GM19238 (cell line): ENCODE data around the gene TK1.

ENCODE experiments used
- DNase-seq: peaks from one replicate; pipeline ENCODE4 v3.0.0; 2011; ENCODE audit warnings: low spot score; ENCODE audit not compliant: insufficient read length

The TK1 gene

DNA sequence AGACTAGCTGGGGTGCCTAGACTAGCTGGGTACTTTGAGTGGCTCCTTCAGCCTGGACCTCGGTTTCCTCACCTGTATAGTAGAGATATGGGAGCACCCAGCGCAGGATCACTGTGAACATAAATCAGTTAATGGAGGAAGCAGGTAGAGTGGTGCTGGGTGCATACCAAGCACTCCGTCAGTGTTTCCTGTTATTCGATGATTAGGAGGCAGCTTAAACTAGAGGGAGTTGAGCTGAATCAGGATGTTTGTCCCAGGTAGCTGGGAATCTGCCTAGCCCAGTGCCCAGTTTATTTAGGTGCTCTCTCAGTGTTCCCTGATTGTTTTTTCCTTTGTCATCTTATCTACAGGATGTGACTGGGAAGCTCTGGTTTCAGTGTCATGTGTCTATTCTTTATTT is 36.2 kb upstream of the TK1 start:
- DNase-seq = no peak

GRCh38 chr17:78219396-78220150 is 32.7 kb upstream of the TK1 start:
- no peak for DNase-seq

GRCh38 chr17:78214706-78215061 is 27.8 kb upstream of the TK1 start:
- no peak for DNase-seq

GRCh38 chr17:78214016-78214705 is 27.3 kb upstream of the TK1 start, which contains the start of gene BIRC5:
BIRC5 (plus strand) TSS chr17:78214253; CDS start chr17:78214317, 64 bp downstream.
- peak; percentile 96 for DNase-seq

DNA sequence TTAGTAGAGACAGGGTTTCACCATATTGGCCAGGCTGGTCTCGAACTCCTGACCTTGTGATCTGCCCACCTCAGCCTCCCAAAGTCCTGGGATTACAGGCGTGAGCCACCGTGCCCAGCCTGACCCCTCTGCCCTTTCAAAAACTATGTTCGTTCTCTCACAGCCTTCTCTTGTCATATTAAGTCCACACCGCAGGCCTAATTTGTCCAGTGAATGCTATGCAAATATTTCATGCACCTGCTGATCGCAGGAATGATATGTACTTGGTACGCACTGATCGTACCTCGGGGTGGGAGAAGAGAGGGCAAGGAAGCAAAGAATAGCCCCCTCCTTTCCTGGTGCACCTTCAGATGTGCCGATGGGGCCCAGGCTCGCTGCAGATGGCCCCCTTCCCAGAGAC is 24.2 kb upstream of the TK1 start:
- DNase-seq = no peak

DNA sequence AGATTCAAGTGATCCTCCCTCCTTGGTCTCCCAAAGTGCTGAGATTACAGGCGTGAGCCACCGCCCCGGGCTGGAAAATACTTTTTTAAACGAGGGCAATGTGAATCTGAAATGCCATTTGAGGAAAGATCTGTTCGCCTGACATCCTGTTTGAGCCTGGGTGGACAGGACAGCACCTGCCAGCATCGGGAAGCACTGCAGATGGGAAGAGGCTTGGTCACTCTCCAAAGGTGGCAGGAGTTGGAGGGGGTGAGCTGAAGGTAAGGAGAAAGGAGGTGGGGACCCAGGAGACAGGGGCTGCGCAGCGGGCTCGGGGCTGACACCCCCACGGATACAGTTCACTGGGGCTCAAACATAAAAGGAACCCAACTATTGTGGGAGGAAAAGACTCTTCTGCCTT is 23.3 kb upstream of the TK1 start:
- no peak for DNase-seq

DNA sequence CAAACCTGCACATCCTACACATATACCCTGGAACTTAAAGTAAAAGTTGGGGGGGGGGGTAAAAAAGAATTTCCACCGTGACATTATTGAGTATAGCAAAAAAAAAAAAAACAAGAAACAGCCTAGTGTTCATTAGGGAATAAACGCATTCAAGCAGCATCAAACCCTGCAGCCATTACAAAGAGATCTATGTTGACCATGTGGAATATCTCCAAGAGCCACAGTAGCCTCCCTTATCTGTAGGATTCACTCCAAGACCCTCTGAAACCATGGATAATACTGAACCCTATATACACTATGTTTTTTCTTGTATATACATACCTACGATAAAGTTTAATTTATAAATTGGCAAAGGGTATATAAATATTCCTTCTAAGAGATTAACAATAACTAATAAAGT is 21.6 kb upstream of the TK1 start:
- no peak for DNase-seq

DNA sequence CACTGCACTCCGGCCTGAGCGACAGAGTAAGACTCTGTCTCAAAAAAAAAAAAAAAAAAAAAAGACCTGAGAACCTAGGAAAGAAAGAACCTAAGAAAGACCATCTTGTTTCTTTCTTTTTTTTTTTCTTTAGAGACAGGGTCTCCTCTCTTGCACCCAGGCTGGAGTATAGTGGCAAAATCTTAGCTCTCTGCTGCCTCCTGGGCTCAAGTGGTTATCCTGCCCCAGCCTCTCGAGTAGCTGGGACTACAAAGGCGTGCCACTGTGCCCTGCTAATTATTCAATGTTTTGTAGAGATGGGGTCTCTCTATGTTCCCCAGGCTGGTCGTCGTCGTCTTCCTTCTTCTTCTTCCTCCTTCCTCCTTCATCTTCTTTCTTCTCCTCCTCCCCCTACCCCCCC is 19.4 kb upstream of the TK1 start:
- DNase-seq = no peak

- no peak for DNase-seq
Measured at GRCh38 chr17:78205124-78205775, 18.4 kb upstream of the TK1 start.

DNA sequence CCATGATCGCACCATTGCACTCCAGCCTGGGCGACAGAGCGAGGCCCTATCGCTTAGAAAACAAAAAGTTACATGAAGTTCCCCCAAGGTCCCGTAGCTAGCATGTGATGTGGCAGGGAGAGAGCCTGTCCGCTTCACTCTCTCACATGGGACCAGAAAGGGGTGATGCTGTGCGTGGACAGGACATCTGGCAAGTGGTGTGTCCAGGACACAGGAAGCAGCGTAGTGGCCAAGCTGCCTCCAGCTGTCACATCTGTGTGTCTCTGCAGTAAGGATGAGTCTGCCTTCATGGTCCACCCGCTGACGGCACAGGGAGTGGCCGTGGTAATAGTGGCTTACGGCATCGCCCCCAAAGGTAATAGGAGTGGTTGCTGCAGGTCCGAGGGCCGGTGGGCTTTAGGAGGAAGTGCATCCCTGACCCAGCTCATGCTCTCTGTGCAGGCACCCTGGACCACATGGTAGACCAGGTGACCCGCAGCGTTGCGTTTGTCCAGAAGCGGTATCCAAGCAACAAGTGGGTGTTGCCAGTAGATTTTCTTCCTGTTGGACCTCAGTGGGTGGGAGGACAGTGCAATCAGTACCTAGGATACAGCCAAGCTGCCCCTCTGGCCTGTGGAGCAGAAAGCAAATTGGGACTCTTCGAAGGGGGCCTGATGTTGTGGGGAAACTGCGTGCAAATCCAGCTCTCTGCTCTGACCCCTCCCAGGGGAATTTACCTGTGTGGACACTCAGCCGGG is 17.7 kb upstream of the TK1 start:
- DNase-seq = no peak

DNA sequence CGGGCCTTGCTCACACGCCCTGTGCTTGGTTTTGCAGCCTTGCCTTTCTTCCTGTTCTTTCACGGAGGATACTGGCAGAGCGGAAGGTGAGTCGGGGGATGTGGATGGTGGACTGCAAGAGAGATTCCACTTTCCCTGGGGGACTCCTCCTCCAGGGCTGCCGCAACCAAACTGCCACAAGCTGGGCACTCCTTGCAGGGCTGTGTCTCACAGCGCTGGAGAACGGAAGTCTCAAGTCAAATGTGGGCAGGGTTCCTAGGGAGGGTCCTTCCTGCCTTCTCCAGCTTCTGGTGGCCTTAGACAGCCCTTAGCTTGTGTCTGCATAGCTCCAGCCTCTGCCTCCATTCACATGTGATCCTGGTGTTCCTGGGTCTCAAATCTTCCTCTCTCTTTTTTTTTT is 15.8 kb upstream of the TK1 start:
- no peak for DNase-seq

DNA sequence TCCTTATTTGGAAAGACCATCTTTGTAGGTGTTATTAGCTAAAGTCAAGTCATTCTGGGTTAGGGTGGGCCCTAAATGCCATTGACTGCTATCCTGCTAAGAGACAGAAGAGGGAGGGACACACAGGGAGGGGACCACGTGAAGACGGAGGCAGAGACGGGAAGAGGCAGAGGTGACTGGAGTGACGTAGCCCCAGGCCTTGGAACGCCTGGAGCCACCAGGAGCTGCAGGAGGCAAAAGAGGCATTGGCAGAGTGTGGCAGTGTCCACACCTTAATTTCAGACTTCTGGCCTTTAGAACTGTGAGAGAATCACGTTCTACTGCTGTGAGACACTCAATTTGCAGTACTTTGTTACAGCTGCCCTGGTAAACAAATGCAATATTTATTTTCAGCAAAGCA is 13.6 kb upstream of the TK1 start:
- no peak for DNase-seq

DNA sequence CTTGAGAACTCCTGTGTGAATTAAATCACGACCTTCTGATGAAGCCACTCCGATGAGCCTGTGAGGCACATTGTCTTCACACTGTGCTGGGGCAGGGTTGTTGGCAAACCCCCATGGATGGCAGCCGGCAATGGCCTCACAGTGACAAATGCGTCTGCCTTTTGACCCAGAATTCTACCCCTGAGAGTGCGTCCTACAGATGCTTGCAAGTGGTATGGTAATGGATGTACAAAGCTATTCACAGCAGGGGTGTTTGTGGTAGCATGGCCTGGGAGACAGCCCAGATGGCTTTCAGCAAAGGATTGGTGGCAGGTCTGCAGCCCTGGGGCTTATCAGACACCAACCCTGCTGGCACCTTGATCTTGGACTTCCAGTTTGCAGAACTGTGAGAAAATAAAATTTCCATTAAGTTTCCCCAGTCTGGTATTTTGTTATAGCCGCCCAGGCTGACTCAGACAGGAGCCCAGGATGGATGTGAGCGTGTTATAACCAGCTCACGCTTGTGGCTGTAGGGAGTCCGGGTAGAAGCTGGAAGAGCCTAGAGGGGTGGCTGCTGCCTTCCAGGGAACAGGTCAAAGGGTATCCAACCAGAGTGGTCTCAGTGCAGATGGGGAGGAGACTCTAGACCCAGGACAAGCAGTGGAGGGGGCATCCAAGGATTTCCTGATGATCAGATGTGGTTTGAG is 10.4 kb upstream of the TK1 start:
- DNase-seq = no peak

DNA sequence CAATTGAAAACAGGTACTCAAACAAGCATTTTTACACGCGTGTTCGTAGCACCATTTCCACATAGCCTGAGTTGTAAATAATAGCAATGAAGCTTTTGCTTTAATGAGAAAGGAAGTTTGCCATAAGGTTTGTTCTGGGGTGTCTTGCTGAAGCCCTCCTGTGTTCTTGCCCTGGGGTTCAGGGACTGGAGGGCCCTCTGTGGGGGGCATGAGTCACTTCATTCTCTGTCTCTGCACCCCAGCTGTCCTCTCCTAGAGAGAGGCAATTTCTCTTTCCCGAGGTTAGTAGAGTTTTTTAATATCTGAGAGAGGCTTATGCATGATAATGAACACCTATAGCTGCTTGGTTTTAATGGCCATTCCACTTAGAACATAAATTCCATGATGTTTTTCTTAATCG is 9.9 kb upstream of the TK1 start:
- no peak for DNase-seq

- no peak for DNase-seq
Measured at GRCh38 chr17:78185981-78186691, 716 bp downstream of the TK1 start.

- DNase-seq = no peak
Measured at GRCh38 chr17:78184868-78185267, 2.0 kb downstream of the TK1 start.

DNA sequence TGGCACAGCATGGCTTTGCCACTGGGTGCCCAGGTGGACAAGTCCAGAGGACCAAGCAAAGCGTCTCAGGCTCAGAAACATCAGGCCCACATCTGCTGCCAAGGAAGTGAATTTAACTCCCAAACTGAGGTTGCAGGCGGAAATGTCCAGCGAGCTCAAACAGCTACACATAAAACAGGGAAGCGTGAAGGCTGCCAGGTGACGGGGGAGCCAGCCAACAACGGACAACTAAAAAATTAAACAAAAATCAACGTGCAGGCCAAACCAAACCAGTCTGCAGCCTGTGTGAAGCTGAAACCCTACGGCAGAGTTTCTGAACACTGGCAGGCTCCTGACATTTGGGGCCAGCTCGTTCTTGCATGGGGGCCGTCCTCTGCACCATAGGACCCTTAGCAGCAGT is 2.5 kb downstream of the TK1 start:
- no peak for DNase-seq

GRCh38 chr17:78183916-78184315 is 2.9 kb downstream of the TK1 start:
- no peak for DNase-seq

DNA sequence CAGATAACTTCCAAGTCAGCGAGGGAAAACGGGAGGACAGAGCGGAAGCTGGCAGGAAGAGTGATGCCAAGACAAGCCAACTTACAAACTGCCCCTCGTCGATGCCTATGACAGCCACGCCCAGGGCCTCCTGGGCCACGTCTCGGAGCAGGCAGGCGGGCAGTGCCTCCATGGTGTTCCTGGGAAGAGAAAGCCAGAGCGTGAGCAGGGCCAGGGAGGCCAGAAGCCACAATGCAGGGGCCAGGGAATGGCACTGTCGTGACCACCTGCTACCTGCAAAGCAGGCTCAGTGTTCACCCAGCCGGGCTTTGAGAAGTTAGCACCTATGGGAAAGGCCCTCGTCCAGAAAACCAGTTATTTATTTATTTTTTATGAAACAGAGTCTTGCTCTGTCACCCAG is 4.3 kb downstream of the TK1 start:
- DNase-seq = no peak

- DNase-seq = no peak
Measured at GRCh38 chr17:78180508-78180907, 6.3 kb downstream of the TK1 start.

DNA sequence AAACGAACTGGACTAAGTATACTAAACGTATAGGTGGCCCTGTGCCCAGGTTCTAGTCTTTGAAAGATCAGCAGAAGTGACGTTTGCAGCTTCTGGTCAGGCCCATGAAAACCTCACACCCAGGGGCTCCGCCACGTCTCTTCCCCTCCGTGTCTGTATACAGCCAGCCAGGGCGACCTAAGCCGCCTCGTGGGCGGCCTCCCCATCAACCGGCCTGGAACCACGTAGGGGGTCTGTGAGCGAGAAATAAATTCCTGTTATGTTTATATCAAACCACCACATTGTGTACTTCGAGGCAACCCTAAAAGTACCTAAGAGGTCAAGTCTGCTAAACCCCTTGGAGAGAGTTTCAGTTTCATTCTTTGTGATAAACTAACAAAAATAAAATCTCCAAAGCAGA is 6.8 kb downstream of the TK1 start:
- no peak for DNase-seq
